CD8-positive, alpha-beta memory T cell (primary cell): ENCODE data around the gene GCNT4. TPM values are rescaled to one million over a fixed set of nuclear protein-coding genes. Genes with fewer than 3 reads are reported as not detected.

Experiments used
- CTCF ChIA-PET: fragments of 350-600 bp; sonication (Branson Sonifier 250); formaldehyde crosslinking; loops from one replicate; lab custom pipeline; 2021; ENCODE audit warnings: antibody characterized with exemption; lab: Charles Lee
- POLR2A ChIA-PET: fragments of 350-600 bp; sonication (Branson Sonifier 250); formaldehyde crosslinking; loops from one replicate; lab custom pipeline; 2021; ENCODE audit warnings: antibody characterized with exemption; lab: Charles Lee
- DNase-seq, 5 donors: peaks; one replicate each; pipeline versions ENCODE4 v3.0.0 to v3.0.0-alpha.2; 2020 to 2022; ENCODE audit warnings: mixed read lengths in 1 of 5
- H3K27ac ChIP-seq: one replicate; pipeline ENCODE4 v1.7.0; 2013; ENCODE audit warnings: low read depth, mild to moderate bottlenecking, low read length, moderate library complexity
- H3K27me3 ChIP-seq: 2 replicates; pipeline ENCODE4 v1.7.0; 2013; ENCODE audit warnings: low read length, mild to moderate bottlenecking; ENCODE audit not compliant: insufficient read depth, poor library complexity, severe bottlenecking
- H3K36me3 ChIP-seq: 2 replicates; pipeline ENCODE4 v1.7.0; 2013; ENCODE audit warnings: mild to moderate bottlenecking, low read length, moderate library complexity; ENCODE audit not compliant: insufficient read depth
- H3K4me1 ChIP-seq: 2 replicates; pipeline ENCODE4 v1.7.0; 2013; ENCODE audit warnings: mild to moderate bottlenecking, low read length, moderate library complexity; ENCODE audit not compliant: insufficient read depth
- H3K4me3 ChIP-seq: 2 replicates; pipeline ENCODE4 v1.7.0; 2013; ENCODE audit warnings: mild to moderate bottlenecking, low read length
- H3K9me3 ChIP-seq: 2 replicates; pipeline ENCODE4 v1.7.0; 2013; ENCODE audit warnings: mild to moderate bottlenecking, low read length
- H3K27ac Mint-ChIP-seq, 8 donors: one replicate each; pipeline ENCODE4 v1.8.0; 2020 to 2021; ENCODE audit warnings: mixed read lengths in 8 of 8, mild to moderate bottlenecking in 6 of 8, inconsistent platforms in 3 of 8, moderate library complexity in 3 of 8
- H3K27me3 Mint-ChIP-seq, 2 donors: one replicate each; pipeline ENCODE4 v1.8.0; 2020 to 2021; ENCODE audit warnings: mixed read lengths in 2 of 2, mild to moderate bottlenecking in 1 of 2, moderate library complexity in 1 of 2
- H3K36me3 Mint-ChIP-seq, 3 donors: one replicate each; pipeline ENCODE4 v1.8.0; 2020 to 2021; ENCODE audit warnings: mixed read lengths in 3 of 3, inconsistent platforms in 1 of 3, mild to moderate bottlenecking in 1 of 3
- H3K4me1 Mint-ChIP-seq, 3 donors: one replicate each; pipeline ENCODE4 v1.8.0; 2020 to 2021; ENCODE audit warnings: mixed read lengths in 3 of 3, inconsistent platforms in 1 of 3, mild to moderate bottlenecking in 1 of 3
- H3K4me3 Mint-ChIP-seq, 7 donors: one replicate each; pipeline ENCODE4 v1.8.0; 2020 to 2021; ENCODE audit warnings: mixed read lengths in 7 of 7, mild to moderate bottlenecking in 6 of 7, moderate library complexity in 4 of 7, inconsistent platforms in 2 of 7
- H3K9me3 Mint-ChIP-seq, 5 donors: one replicate each; pipeline ENCODE4 v1.8.0; 2020 to 2022; ENCODE audit warnings: mixed read lengths in 5 of 5, mild to moderate bottlenecking in 3 of 5, moderate library complexity in 2 of 5, inconsistent platforms in 1 of 5
- polyA plus RNA-seq: library from polyadenylated mRNA; unstranded; fragments of 300-500 nt; fragmentation: Illumina TruSeq; gene quantifications from one replicate; pipeline ENCODE4 v1.2.3, GENCODE V29; 2021
- total RNA-seq, 2 experiments: library from RNA; stranded (reverse); gene quantifications; one replicate each; pipeline ENCODE4 v1.2.3, GENCODE V29; 2021

The GCNT4 gene
- total and polyA plus RNA-seq, 3 experiments from 2014 or later: 1.3 to 1.6 (median 1.4) TPM

- peaks cover 37% of the 10 kb centered on the region for H3K4me1 ChIP-seq
- no peaks in the 10 kb centered on the region for H3K27me3 Mint-ChIP-seq
- no peaks in the 10 kb centered on the region for H3K27me3 ChIP-seq
- ChIA-PET CTCF (interaction anchor here (0.9 to 1.6 kb wide), 4 partner anchors 9 to 88 kb away, joined by 3 to 7 read pairs (median 4); no protein-coding TSS in a partner anchor), POLR2A (interaction anchor here (0.7 to 1.7 kb wide), 2 partner anchors 11 to 14 kb away, joined by 3 to 7 read pairs; no protein-coding TSS in a partner anchor)
- H3K27ac Mint-ChIP-seq: peak overlapping the region; percentile 55 to 95 (median 84)
- no peaks in the 10 kb centered on the region for H3K9me3 Mint-ChIP-seq
- H3K9me3 ChIP-seq: no peaks in the 10 kb centered on the region
- H3K36me3 ChIP-seq: no peaks in the 10 kb centered on the region
- peak overlapping the region; percentile 41 to 84 (median 76) for H3K4me3 Mint-ChIP-seq
- peaks cover 55 to 78% (median 65%) of the 10 kb centered on the region in 3 donors for H3K4me1 Mint-ChIP-seq
- H3K4me3 ChIP-seq: no peak overlapping the region
- peaks cover 0 to 11% (median 0%) of the 10 kb centered on the region in 3 donors for H3K36me3 Mint-ChIP-seq
- H3K27ac ChIP-seq: no peak overlapping the region
- DNase-seq: peak; percentile 15 to 71 (median 58)
Observed at GRCh38 chr5:75023368-75024159, 28.8 kb downstream of the GCNT4 start.

GRCh38 chr5:75021800-75022199 lies 30.6 kb downstream of the GCNT4 start:
- H3K4me1 ChIP-seq: peaks cover 25% of the 10 kb centered on the region
- H3K9me3 Mint-ChIP-seq: no peaks in the 10 kb centered on the region
- CTCF ChIA-PET: interaction anchor here (1.0 to 1.7 kb wide), 3 partner anchors 7 to 28 kb away, joined by 3 to 4 read pairs (median 3); no protein-coding TSS in a partner anchor
- no peak overlapping the region for H3K4me3 ChIP-seq
- POLR2A ChIA-PET: no interaction called here
- no peak overlapping the region for H3K27ac ChIP-seq
- no peaks in the 10 kb centered on the region for H3K36me3 ChIP-seq
- H3K9me3 ChIP-seq: no peaks in the 10 kb centered on the region
- H3K27ac Mint-ChIP-seq: peak overlapping the region in 2 of 8 donors; percentile 15 to 30
- no peaks in the 10 kb centered on the region for H3K27me3 Mint-ChIP-seq
- H3K4me3 Mint-ChIP-seq: peak overlapping the region in 1 of 7 donors; percentile 3
- H3K36me3 Mint-ChIP-seq: peaks cover 0 to 4% (median 1%) of the 10 kb centered on the region in 3 donors
- H3K4me1 Mint-ChIP-seq: peaks cover 49 to 77% (median 58%) of the 10 kb centered on the region in 3 donors
- no peaks in the 10 kb centered on the region for H3K27me3 ChIP-seq
- no peak for DNase-seq

- peaks cover 0 to 2% (median 2%) of the 10 kb centered on the region in 3 donors for H3K36me3 Mint-ChIP-seq
- Histone ChIP-seq H3K4me1 (peaks cover 25% of the 10 kb centered on the region), H3K9me3 (no peaks in the 10 kb centered on the region), H3K27ac (no peak overlapping the region), H3K4me3 (no peak overlapping the region), H3K27me3 (no peaks in the 10 kb centered on the region), H3K36me3 (no peaks in the 10 kb centered on the region)
- H3K4me1 Mint-ChIP-seq: peaks cover 47 to 76% (median 58%) of the 10 kb centered on the region in 3 donors
- no peak for DNase-seq
- peak overlapping the region in 1 of 7 donors; percentile 38 for H3K4me3 Mint-ChIP-seq
- ChIA-PET POLR2A (no interaction called here), CTCF (interaction anchor here (1.7 kb wide), 1 partner anchor 29 kb away, joined by 4 read pairs; no protein-coding TSS in a partner anchor)
- no peaks in the 10 kb centered on the region for H3K9me3 Mint-ChIP-seq
- H3K27me3 Mint-ChIP-seq: no peaks in the 10 kb centered on the region
- H3K27ac Mint-ChIP-seq: peak overlapping the region in 2 of 8 donors; percentile 9 to 72
Observed at GRCh38 chr5:75021219-75021618, 31.1 kb downstream of the GCNT4 start.

- H3K27ac Mint-ChIP-seq: peak overlapping the region in 1 of 8 donors; percentile 11
- ChIA-PET CTCF (interaction anchor here (1.0 to 2.5 kb wide), 3 partner anchors 29 to 34 kb away, joined by 3 to 10 read pairs (median 4); no protein-coding TSS in a partner anchor), POLR2A (no interaction called here)
- no peaks in the 10 kb centered on the region for H3K27me3 Mint-ChIP-seq
- peaks cover 0 to 2% (median 0%) of the 10 kb centered on the region in 3 donors for H3K36me3 Mint-ChIP-seq
- Histone ChIP-seq H3K4me3 (no peak overlapping the region), H3K36me3 (no peaks in the 10 kb centered on the region), H3K4me1 (peaks cover 25% of the 10 kb centered on the region), H3K9me3 (no peaks in the 10 kb centered on the region), H3K27me3 (no peaks in the 10 kb centered on the region), H3K27ac (no peak overlapping the region)
- peak overlapping the region in 1 of 7 donors; percentile 39 for H3K4me3 Mint-ChIP-seq
- H3K4me1 Mint-ChIP-seq: peaks cover 47 to 76% (median 61%) of the 10 kb centered on the region in 3 donors
- no peak for DNase-seq
- no peaks in the 10 kb centered on the region for H3K9me3 Mint-ChIP-seq
Observed at GRCh38 chr5:75020016-75020656, 32.2 kb downstream of the GCNT4 start.

GRCh38 chr5:75018805-75019587 lies 33.4 kb downstream of the GCNT4 start:
- Histone ChIP-seq H3K4me3 (no peak overlapping the region), H3K27ac (no peak overlapping the region), H3K4me1 (peaks cover 18% of the 10 kb centered on the region), H3K27me3 (no peaks in the 10 kb centered on the region), H3K9me3 (no peaks in the 10 kb centered on the region), H3K36me3 (no peaks in the 10 kb centered on the region)
- H3K9me3 Mint-ChIP-seq: no peaks in the 10 kb centered on the region
- peaks cover 0 to 2% (median 0%) of the 10 kb centered on the region in 3 donors for H3K36me3 Mint-ChIP-seq
- H3K4me3 Mint-ChIP-seq: no peak overlapping the region
- H3K4me1 Mint-ChIP-seq: peaks cover 45 to 78% (median 60%) of the 10 kb centered on the region in 3 donors
- ChIA-PET CTCF (interaction anchor here (1.0 to 2.5 kb wide), 2 partner anchors 31 to 35 kb away, joined by 3 to 10 read pairs; no protein-coding TSS in a partner anchor), POLR2A (no interaction called here)
- no peak for DNase-seq
- H3K27me3 Mint-ChIP-seq: peaks cover 0 to 2% of the 10 kb centered on the region in 2 donors
- H3K27ac Mint-ChIP-seq: peak overlapping the region in 4 of 8 donors; percentile 5 to 49 (median 24)

GRCh38 chr5:75017971-75018370 lies 34.4 kb downstream of the GCNT4 start:
- no peaks in the 10 kb centered on the region for H3K27me3 ChIP-seq
- ChIA-PET POLR2A (no interaction called here), CTCF (interaction anchor here (1.1 to 2.5 kb wide), 2 partner anchors 32 to 42 kb away, joined by 3 to 10 read pairs; no protein-coding TSS in a partner anchor)
- Mint-ChIP-seq H3K27ac (peak overlapping the region in 2 of 8 donors; percentile 6 to 55), H3K36me3 (peaks cover 0 to 3% (median 2%) of the 10 kb centered on the region in 3 donors), H3K4me3 (no peak overlapping the region), H3K27me3 (peaks cover 0 to 2% of the 10 kb centered on the region in 2 donors), H3K9me3 (no peaks in the 10 kb centered on the region), H3K4me1 (peaks cover 35 to 73% (median 51%) of the 10 kb centered on the region in 3 donors)
- H3K4me1 ChIP-seq: peaks cover 7% of the 10 kb centered on the region
- DNase-seq: no peak
- H3K36me3 ChIP-seq: no peaks in the 10 kb centered on the region
- no peak overlapping the region for H3K27ac ChIP-seq
- H3K4me3 ChIP-seq: no peak overlapping the region
- H3K9me3 ChIP-seq: no peaks in the 10 kb centered on the region

- Mint-ChIP-seq H3K4me3 (no peak overlapping the region), H3K27ac (no peak overlapping the region), H3K9me3 (no peaks in the 10 kb centered on the region), H3K27me3 (peaks cover 0 to 2% of the 10 kb centered on the region in 2 donors), H3K4me1 (peaks cover 30 to 68% (median 40%) of the 10 kb centered on the region in 3 donors), H3K36me3 (peaks cover 0 to 3% (median 2%) of the 10 kb centered on the region in 3 donors)
- CTCF ChIA-PET: interaction anchor here (1.1 kb wide), 1 partner anchor 43 kb away, joined by 3 read pairs; no protein-coding TSS in a partner anchor
- H3K27ac ChIP-seq: no peak overlapping the region
- no peaks in the 10 kb centered on the region for H3K4me1 ChIP-seq
- H3K9me3 ChIP-seq: no peaks in the 10 kb centered on the region
- no peaks in the 10 kb centered on the region for H3K27me3 ChIP-seq
- H3K36me3 ChIP-seq: no peaks in the 10 kb centered on the region
- POLR2A ChIA-PET: no interaction called here
- DNase-seq: no peak
- no peak overlapping the region for H3K4me3 ChIP-seq
Observed at GRCh38 chr5:75016896-75017295, 35.5 kb downstream of the GCNT4 start.
